Fibroblast of lung (primary cell): Measurements from ENCODE around the gene JAG1. TPM values are rescaled to one million over a fixed set of nuclear protein-coding genes. Genes with fewer than 3 reads are reported as not detected.

ENCODE experiments used
- DNase-seq, 2 donors: peaks; one replicate each; pipeline versions ENCODE4 v3.0.0 to v3.0.0-alpha.2; 2010; ENCODE audit warnings: low read depth in 2 of 2
- H2AFZ ChIP-seq: 2 replicates; pipeline ENCODE4 v1.5.1; 2012; ENCODE audit warnings: low read length, control low read depth, inconsistent platforms
- H3K27ac ChIP-seq: 2 replicates; pipeline ENCODE4 v1.5.1; 2011; ENCODE audit warnings: low read length, control low read depth; ENCODE audit not compliant: insufficient read depth
- H3K27me3 ChIP-seq: 2 replicates; pipeline ENCODE4 v1.5.1; 2011; ENCODE audit warnings: mild to moderate bottlenecking, low read length; ENCODE audit not compliant: control insufficient read depth, insufficient read depth
- H3K36me3 ChIP-seq: 2 replicates; pipeline ENCODE4 v1.5.1; 2011; ENCODE audit warnings: low read length; ENCODE audit not compliant: control insufficient read depth, insufficient read depth
- H3K4me1 ChIP-seq: 2 replicates; pipeline ENCODE4 v1.5.1; 2011; ENCODE audit warnings: low read length; ENCODE audit not compliant: control insufficient read depth, insufficient read depth; ENCODE audit errors: extremely low read depth
- H3K4me2 ChIP-seq: 2 replicates; pipeline ENCODE4 v1.5.1; 2011; ENCODE audit warnings: low read length, control low read depth; ENCODE audit not compliant: insufficient read depth; ENCODE audit errors: extremely low read depth
- H3K4me3 ChIP-seq, 4 experiments: fragments of 200-600 bp in 1 of 4; sonication (generic) in 1 of 4; replicated peaks in 1 of 4; 2 replicates each; pipeline ENCODE4 v1.5.1; 2011 to 2016; ENCODE audit warnings: low read length in 4 of 4, low read depth in 3 of 4, mild to moderate bottlenecking in 3 of 4, control low read depth in 2 of 4, inconsistent platforms in 1 of 4, mixed read lengths in 1 of 4; ENCODE audit not compliant: insufficient read depth in 1 of 4; ENCODE audit errors: control extremely low read depth in 1 of 4
- H3K79me2 ChIP-seq: 2 replicates; pipeline ENCODE4 v1.5.1; 2012; ENCODE audit warnings: mild to moderate bottlenecking, low read length, inconsistent platforms; ENCODE audit not compliant: control insufficient read depth, insufficient read depth
- H3K9ac ChIP-seq: 2 replicates; pipeline ENCODE4 v1.5.1; 2011; ENCODE audit warnings: mild to moderate bottlenecking, low read length, control low read depth; ENCODE audit not compliant: insufficient read depth
- H3K9me3 ChIP-seq: 2 replicates; pipeline ENCODE4 v1.5.1; 2012; ENCODE audit warnings: low read depth, low read length; ENCODE audit not compliant: control insufficient read depth, insufficient read depth
- H4K20me1 ChIP-seq: 2 replicates; pipeline ENCODE4 v1.5.1; 2011; ENCODE audit warnings: low read length; ENCODE audit not compliant: control insufficient read depth, insufficient read depth; ENCODE audit errors: extremely low read depth
- CTCF ChIP-seq, 2 donors: IDR thresholded peaks in 1 of 2; conservative IDR thresholded peaks in 1 of 2; 1 replicate in 1 of 2; 2 replicates in 1 of 2; pipeline ENCODE4 v1.5.1; 2011 to 2012; ENCODE audit warnings: low read length in 2 of 2, control low read depth in 1 of 2, inconsistent platforms in 1 of 2, low read depth in 1 of 2, mild to moderate bottlenecking in 1 of 2
- EZH2 ChIP-seq: IDR thresholded peaks from 2 replicates; pipeline ENCODE4 v1.5.1; 2012; ENCODE audit warnings: low read length, control low read depth, mild to moderate bottlenecking; ENCODE audit errors: missing control alignments
- polyA plus RNA-seq, 2 donors: library from polyadenylated mRNA; depleted of rRNA in 1 of 2; stranded (reverse) in 1 of 2; unstranded in 1 of 2; fragments of >200 nt; gene quantifications; 2 replicates each; pipeline ENCODE4 v1.2.1, GENCODE V29; 2011 to 2012; ENCODE audit warnings: missing spikeins in 1 of 2
- total RNA-seq: library from RNA; depleted of rRNA; stranded (reverse); fragments of >200 nt; gene quantifications from 2 replicates; pipeline ENCODE4 v1.2.1, GENCODE V29; 2014

JAG1 gene
- total and polyA plus RNA-seq, 2 donors (not counting 1 experiment from before 2014, with no cell fraction given): 16.3 to 57.3 TPM

- Histone ChIP-seq H3K9ac (no peak overlapping the region), H3K27me3 (no peaks in the 10 kb centered on the region), H3K27ac (no peak overlapping the region), H3K36me3 (peaks cover 19% of the 10 kb centered on the region), H3K9me3 (no peaks in the 10 kb centered on the region), H3K4me2 (no peak overlapping the region), H4K20me1 (no peaks in the 10 kb centered on the region), H3K79me2 (no peaks in the 10 kb centered on the region), H3K4me3 (no peak overlapping the region), H3K4me1 (peaks cover 8% of the 10 kb centered on the region), H2AFZ (no peak overlapping the region)
- no peak for DNase-seq
- TF ChIP-seq EZH2 (no peak), CTCF (conservative IDR thresholded peaks at IDR 0.05 in 1 of 2, IDR thresholded peaks at IDR 0.05 in 1 of 2; ENCODE audit: low read depth in 1 of 2, low read length in 2 of 2) (peak; percentile 9 to 26)
Observed at GRCh38 chr20:10647471-10647870, 26.3 kb downstream of the JAG1 start.

DNA sequence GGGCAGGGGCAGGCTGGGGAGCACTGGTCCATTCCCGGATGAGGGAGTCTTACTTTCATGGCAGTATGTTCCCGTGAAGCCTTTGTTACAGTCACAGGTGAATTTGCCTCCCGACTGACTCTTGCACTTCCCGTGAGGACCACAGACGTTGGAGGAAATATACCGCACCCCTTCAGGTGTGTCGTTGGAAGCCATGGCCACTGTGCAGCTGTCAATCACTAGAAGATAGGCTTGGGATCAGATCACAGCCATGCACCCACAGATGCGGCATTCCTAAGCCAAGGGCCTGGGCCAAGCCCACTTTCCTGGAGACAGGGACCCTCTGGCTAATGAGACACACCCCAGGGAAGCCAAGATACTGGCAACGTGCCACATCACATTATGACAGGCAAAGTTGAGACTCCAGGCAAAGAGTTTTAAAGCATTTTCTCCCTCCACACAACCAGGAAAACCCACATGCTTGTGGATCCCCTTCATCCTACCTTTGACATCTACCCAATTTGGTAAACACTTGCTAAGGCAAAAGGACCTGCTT, 26.8 kb downstream of the JAG1 start:
- TF ChIP-seq CTCF (conservative IDR thresholded peaks at IDR 0.05 in 1 of 2, IDR thresholded peaks at IDR 0.05 in 1 of 2; ENCODE audit: low read depth in 1 of 2, low read length in 2 of 2): no peak
- no peak for TF ChIP-seq EZH2
- H2AFZ ChIP-seq: no peak overlapping the region
- H3K79me2 ChIP-seq: no peaks in the 10 kb centered on the region
- no peaks in the 10 kb centered on the region for H3K27me3 ChIP-seq
- no peaks in the 10 kb centered on the region for H3K9me3 ChIP-seq
- H3K4me2 ChIP-seq: no peak overlapping the region
- H3K4me1 ChIP-seq: peaks cover 8% of the 10 kb centered on the region
- DNase-seq: no peak
- peaks cover 24% of the 10 kb centered on the region for H3K36me3 ChIP-seq
- H4K20me1 ChIP-seq: no peaks in the 10 kb centered on the region
- no peak overlapping the region for H3K4me3 ChIP-seq
- H3K9ac ChIP-seq: no peak overlapping the region
- H3K27ac ChIP-seq: no peak overlapping the region

- Histone ChIP-seq H3K4me2 (no peak overlapping the region), H3K27ac (no peak overlapping the region), H2AFZ (no peak overlapping the region), H3K27me3 (no peaks in the 10 kb centered on the region), H3K4me1 (peaks cover 2% of the 10 kb centered on the region), H4K20me1 (no peaks in the 10 kb centered on the region), H3K9me3 (no peaks in the 10 kb centered on the region), H3K9ac (no peak overlapping the region), H3K79me2 (no peaks in the 10 kb centered on the region), H3K36me3 (peaks cover 28% of the 10 kb centered on the region), H3K4me3 (no peak overlapping the region)
- no peak for TF ChIP-seq CTCF (conservative IDR thresholded peaks at IDR 0.05 in 1 of 2, IDR thresholded peaks at IDR 0.05 in 1 of 2; ENCODE audit: low read depth in 1 of 2, low read length in 2 of 2)
- no peak for TF ChIP-seq EZH2
- no peak for DNase-seq
Observed at GRCh38 chr20:10646006-10646405, 27.8 kb downstream of the JAG1 start.
